B cell (primary cell): ENCODE measurements around the gene PAIP2. TPM values are rescaled to one million over a fixed set of nuclear protein-coding genes. Genes with fewer than 3 reads are reported as not detected.

Source experiments
- ATAC-seq: fragments of 200-7000 bp; cut with Tn5 transposase; one replicate; pipeline ENCODE4 v1.10.0; 2021; ENCODE audit warnings: low read depth, mild to moderate bottlenecking, moderate number of reproducible peaks, moderate library complexity
- CTCF ChIA-PET: fragments of 350-600 bp; sonication (Branson Sonifier 250); formaldehyde crosslinking; loops from one replicate; lab custom pipeline; 2021; ENCODE audit warnings: antibody characterized with exemption, inconsistent platforms; lab: Charles Lee
- POLR2A ChIA-PET: fragments of 350-600 bp; sonication (Branson Sonifier 250); formaldehyde crosslinking; loops from one replicate; lab custom pipeline; 2021; ENCODE audit warnings: antibody characterized with exemption; lab: Charles Lee
- DNase-seq: peaks from one replicate; pipeline ENCODE4 v3.0.0; 2013
- H2AFZ ChIP-seq: 2 replicates; pipeline ENCODE4 v1.6.1; 2012; ENCODE audit warnings: mild to moderate bottlenecking, low read depth, low read length; ENCODE audit not compliant: insufficient read depth, poor library complexity, severe bottlenecking
- H3K27ac ChIP-seq, 2 donors: 1 replicate in 1 of 2; 2 replicates in 1 of 2; pipeline ENCODE4 v1.5.1; 2012 to 2013; ENCODE audit warnings: low read length in 2 of 2, mild to moderate bottlenecking in 2 of 2, moderate library complexity in 1 of 2
- H3K27me3 ChIP-seq, 4 experiments: fragments of 200-600 bp in 1 of 4; sonication (generic) in 1 of 4; replicated peaks in 1 of 4; 1 replicate in 2 of 4; 2 replicates in 2 of 4; pipeline versions ENCODE4 v1.6.1 to v1.7.0; 2013 to 2016; ENCODE audit warnings: low read length in 3 of 4, mild to moderate bottlenecking in 2 of 4, mixed read lengths in 1 of 4, moderate library complexity in 1 of 4; ENCODE audit not compliant: insufficient read depth in 4 of 4, control insufficient read depth in 3 of 4; ENCODE audit errors: control extremely low read depth in 1 of 4
- H3K36me3 ChIP-seq, 2 experiments: replicated peaks in 1 of 2; 1 replicate in 1 of 2; 2 replicates in 1 of 2; pipeline versions ENCODE4 v1.6.1 to v1.7.1; 2013; ENCODE audit warnings: low read length in 1 of 2; ENCODE audit not compliant: insufficient read depth in 2 of 2, control insufficient read depth in 1 of 2; ENCODE audit errors: control extremely low read depth in 1 of 2, extremely low read depth in 1 of 2
- H3K4me1 ChIP-seq, 2 donors: fragments of 200-600 bp in 1 of 2; sonication (generic) in 1 of 2; 1 replicate in 1 of 2; 2 replicates in 1 of 2; pipeline versions ENCODE4 v1.5.1 to v1.6.1; 2013 to 2017; ENCODE audit warnings: low read length in 2 of 2; ENCODE audit not compliant: control insufficient read depth in 2 of 2, insufficient read depth in 2 of 2
- H3K4me2 ChIP-seq: replicated peaks from 2 replicates; pipeline ENCODE3; 2012; ENCODE audit warnings: mild to moderate bottlenecking, low read depth, low read length; ENCODE audit not compliant: poor library complexity, severe bottlenecking
- H3K4me3 ChIP-seq, 5 experiments: fragments of 200-600 bp in 1 of 5; sonication (generic) in 1 of 5; 1 replicate in 3 of 5; 2 replicates in 2 of 5; pipeline versions ENCODE4 v1.5.1 to v1.7.0; 2011 to 2016; ENCODE audit warnings: low read length in 4 of 5, mild to moderate bottlenecking in 4 of 5, low read depth in 2 of 5, control low read depth in 1 of 5, moderate library complexity in 1 of 5; ENCODE audit not compliant: insufficient read depth in 1 of 5; ENCODE audit errors: control extremely low read depth in 1 of 5, extremely low read depth in 1 of 5
- H3K79me2 ChIP-seq: fragments of 200-600 bp; sonication (generic); one replicate; pipeline ENCODE4 v1.6.0; 2016; ENCODE audit warnings: low read length; ENCODE audit not compliant: control insufficient read depth, insufficient read depth
- H3K9ac ChIP-seq: fragments of 200-600 bp; sonication (generic); 2 replicates; pipeline ENCODE4 v1.6.1; 2017; ENCODE audit warnings: mild to moderate bottlenecking, low read length, moderate library complexity
- H3K9me3 ChIP-seq, 3 donors: one replicate each; pipeline versions ENCODE4 v1.6.1 to v1.7.1; 2013; ENCODE audit warnings: low read length in 2 of 3; ENCODE audit not compliant: control insufficient read depth in 2 of 3, insufficient read depth in 1 of 3; ENCODE audit errors: control extremely low read depth in 1 of 3
- H4K20me1 ChIP-seq: 2 replicates; pipeline ENCODE4 v1.6.0; 2012; ENCODE audit warnings: mild to moderate bottlenecking, low read length; ENCODE audit not compliant: insufficient read depth, control insufficient read depth, poor library complexity, severe bottlenecking
- H3K27ac Mint-ChIP-seq: one replicate; pipeline ENCODE4 v1.8.0; 2021; ENCODE audit warnings: mixed read lengths
- H3K27me3 Mint-ChIP-seq: one replicate; pipeline ENCODE4 v1.8.0; 2021; ENCODE audit warnings: mixed read lengths
- H3K4me1 Mint-ChIP-seq: one replicate; pipeline ENCODE4 v1.8.0; 2021; ENCODE audit warnings: mixed read lengths
- H3K4me3 Mint-ChIP-seq: one replicate; pipeline ENCODE4 v1.8.0; 2021; ENCODE audit warnings: mixed read lengths
- H3K9me3 Mint-ChIP-seq: one replicate; pipeline ENCODE4 v1.8.0; 2022; ENCODE audit warnings: mixed read lengths; ENCODE audit not compliant: insufficient read depth
- EZH2 ChIP-seq: IDR thresholded peaks from 2 replicates; pipeline ENCODE4 v1.6.1; 2012; ENCODE audit warnings: borderline replicate concordance, low read depth, mild to moderate bottlenecking, moderate library complexity, low read length; ENCODE audit not compliant: insufficient read depth, poor library complexity, severe bottlenecking
- WGBS: methylation state at CpG from one replicate; pipeline ENCODE4 v1.1.5; 2013; ENCODE audit warnings: missing lambda C conversion rate; ENCODE audit not compliant: insufficient coverage; 5-methylcytosine and 5-hydroxymethylcytosine counted together
- intact Hi-C: fragments of 100-400 bp; cut with micrococcal nuclease; formaldehyde crosslinking; loops from one replicate; pipeline ENCODE4 v1.10.0; 2022
- polyA plus RNA-seq: library from polyadenylated mRNA; depleted of rRNA; stranded (reverse); fragments of >200 nt; gene quantifications from 2 replicates; pipeline ENCODE4 v1.2.3, GENCODE V29; 2012
- total RNA-seq, 2 donors: library from RNA; stranded (reverse); fragments of 120-200 nt in 1 of 2; gene quantifications; 1 replicate in 1 of 2; 2 replicates in 1 of 2; pipeline versions ENCODE4 v1.2.3 to v1.2.4, GENCODE V29; 2013 to 2022
- TF ChIP-seq, protein P1 (sequence below): fragments of 200-600 bp; IDR thresholded peaks from one replicate; pipeline ENCODE4 v1.8.0; 2022; ENCODE audit warnings: antibody characterized with exemption, mild to moderate bottlenecking

The PAIP2 gene
- total and polyA plus RNA-seq, 2 donors (not counting 1 experiment from before 2014, with no cell fraction given), result 38.5 to 121 TPM

DNA sequence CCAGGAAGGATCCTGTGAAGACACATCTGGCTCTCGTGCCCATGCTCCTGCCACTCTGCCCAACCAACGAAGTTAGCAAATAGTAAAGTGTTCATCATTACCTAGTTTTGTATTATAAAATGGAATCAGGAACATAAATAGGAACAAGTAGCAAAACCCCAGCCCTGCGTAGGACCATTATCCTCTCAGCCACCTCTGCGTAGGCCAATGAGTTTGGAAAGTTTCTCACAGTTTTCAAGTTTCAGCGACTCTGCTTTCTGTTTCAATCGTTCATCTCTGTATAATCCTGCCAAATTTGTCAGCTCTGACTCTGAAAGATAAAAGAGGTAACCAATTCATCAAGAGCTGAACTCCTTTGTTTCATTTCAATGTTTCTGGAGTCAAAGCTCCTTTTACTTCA is 72.3 kb downstream of the PAIP2 start:
- H3K4me3 ChIP-seq, result no peak overlapping the region
- no peak overlapping the region for H3K9ac ChIP-seq
- H3K79me2 ChIP-seq, result peaks cover 3% of the 10 kb centered on the region
- H3K4me3 Mint-ChIP-seq, result no peak overlapping the region
- CTCF ChIA-PET, result interaction anchor here (1.9 kb wide), 1 partner anchor 9 kb away, joined by 8 read pairs; no protein-coding TSS in a partner anchor
- peaks cover 0 to 7% of the 10 kb centered on the region in 2 experiments for H3K36me3 ChIP-seq
- H2AFZ ChIP-seq, result no peak overlapping the region
- WGBS, result 82% methylated on average over 2 of the region's 6 CpGs
- DNase-seq (no peak), ATAC-seq (no peak)
- POLR2A ChIA-PET, result no interaction called here
- intact Hi-C loops, result no loop called here
- peaks cover 2% of the 10 kb centered on the region for H3K4me1 Mint-ChIP-seq
- no peak overlapping the region for H3K4me2 ChIP-seq
- TF ChIP-seq, protein P1, sequence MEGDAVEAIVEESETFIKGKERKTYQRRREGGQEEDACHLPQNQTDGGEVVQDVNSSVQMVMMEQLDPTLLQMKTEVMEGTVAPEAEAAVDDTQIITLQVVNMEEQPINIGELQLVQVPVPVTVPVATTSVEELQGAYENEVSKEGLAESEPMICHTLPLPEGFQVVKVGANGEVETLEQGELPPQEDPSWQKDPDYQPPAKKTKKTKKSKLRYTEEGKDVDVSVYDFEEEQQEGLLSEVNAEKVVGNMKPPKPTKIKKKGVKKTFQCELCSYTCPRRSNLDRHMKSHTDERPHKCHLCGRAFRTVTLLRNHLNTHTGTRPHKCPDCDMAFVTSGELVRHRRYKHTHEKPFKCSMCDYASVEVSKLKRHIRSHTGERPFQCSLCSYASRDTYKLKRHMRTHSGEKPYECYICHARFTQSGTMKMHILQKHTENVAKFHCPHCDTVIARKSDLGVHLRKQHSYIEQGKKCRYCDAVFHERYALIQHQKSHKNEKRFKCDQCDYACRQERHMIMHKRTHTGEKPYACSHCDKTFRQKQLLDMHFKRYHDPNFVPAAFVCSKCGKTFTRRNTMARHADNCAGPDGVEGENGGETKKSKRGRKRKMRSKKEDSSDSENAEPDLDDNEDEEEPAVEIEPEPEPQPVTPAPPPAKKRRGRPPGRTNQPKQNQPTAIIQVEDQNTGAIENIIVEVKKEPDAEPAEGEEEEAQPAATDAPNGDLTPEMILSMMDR, result no peak
- TF ChIP-seq EZH2, result no peak
- H3K27ac Mint-ChIP-seq, result no peak overlapping the region
- H3K9me3 Mint-ChIP-seq, result no peaks in the 10 kb centered on the region
- H4K20me1 ChIP-seq, result no peaks in the 10 kb centered on the region
- no peaks in the 10 kb centered on the region for H3K4me1 ChIP-seq
- no peak overlapping the region for H3K27ac ChIP-seq
- H3K9me3 ChIP-seq, result no peaks in the 10 kb centered on the region
- H3K27me3 ChIP-seq, result no peaks in the 10 kb centered on the region
- no peaks in the 10 kb centered on the region for H3K27me3 Mint-ChIP-seq

DNA sequence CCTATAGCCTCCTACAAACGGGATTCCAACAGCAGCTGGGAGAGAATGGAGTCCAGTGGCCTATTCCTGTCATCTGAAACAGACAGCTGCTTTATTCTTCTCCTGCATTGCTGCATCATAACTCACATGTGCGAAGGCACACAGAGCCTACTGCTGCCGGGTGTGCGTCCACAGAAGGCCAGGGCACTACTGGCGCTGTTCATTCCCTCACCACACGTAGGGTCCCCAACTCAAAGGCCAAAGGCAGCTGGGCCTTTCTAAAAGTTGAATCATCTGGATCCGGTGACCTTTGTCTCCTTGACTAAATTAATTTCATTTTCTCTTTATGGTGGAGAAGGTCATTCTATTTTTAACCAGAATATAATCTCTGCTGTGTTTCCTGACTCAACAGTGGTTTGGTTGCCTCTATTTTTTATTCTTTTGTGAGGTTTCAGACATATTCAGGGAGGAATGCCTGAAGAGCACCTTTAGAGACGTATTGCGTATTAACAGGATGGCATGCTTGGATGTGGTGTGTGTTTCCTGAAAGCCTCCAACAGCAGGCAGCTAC is 73.0 kb downstream of the PAIP2 start:
- no peak overlapping the region for H2AFZ ChIP-seq
- no peak overlapping the region for H3K9ac ChIP-seq
- Mint-ChIP-seq H3K4me1 (no peaks in the 10 kb centered on the region), H3K9me3 (no peaks in the 10 kb centered on the region), H3K27me3 (no peaks in the 10 kb centered on the region), H3K27ac (no peak overlapping the region), H3K4me3 (no peak overlapping the region)
- no peaks in the 10 kb centered on the region for H3K9me3 ChIP-seq
- no peaks in the 10 kb centered on the region for H3K4me1 ChIP-seq
- ATAC-seq, result no peak
- no peak overlapping the region for H3K4me3 ChIP-seq
- H3K27ac ChIP-seq, result no peak overlapping the region
- H3K79me2 ChIP-seq, result no peaks in the 10 kb centered on the region
- peaks cover 0 to 12% of the 10 kb centered on the region in 2 experiments for H3K36me3 ChIP-seq
- 93% methylated on average over 8 of the region's 9 CpGs for WGBS
- H4K20me1 ChIP-seq, result no peaks in the 10 kb centered on the region
- H3K4me2 ChIP-seq, result no peak overlapping the region
- intact Hi-C loops, result no loop called here
- CTCF ChIA-PET, result interaction anchor here (1.9 kb wide), 1 partner anchor 8 kb away, joined by 8 read pairs; no protein-coding TSS in a partner anchor
- TF ChIP-seq, protein P1, result no peak
- TF ChIP-seq EZH2, result no peak
- H3K27me3 ChIP-seq, result no peaks in the 10 kb centered on the region
- no peak for DNase-seq
- POLR2A ChIA-PET, result no interaction called here
